ENCODE results near the gene NTHL1.
A peak's percentile ranks its signal among the peaks of the same experiment; 100 is the strongest.

NTHL1 gene

DNA sequence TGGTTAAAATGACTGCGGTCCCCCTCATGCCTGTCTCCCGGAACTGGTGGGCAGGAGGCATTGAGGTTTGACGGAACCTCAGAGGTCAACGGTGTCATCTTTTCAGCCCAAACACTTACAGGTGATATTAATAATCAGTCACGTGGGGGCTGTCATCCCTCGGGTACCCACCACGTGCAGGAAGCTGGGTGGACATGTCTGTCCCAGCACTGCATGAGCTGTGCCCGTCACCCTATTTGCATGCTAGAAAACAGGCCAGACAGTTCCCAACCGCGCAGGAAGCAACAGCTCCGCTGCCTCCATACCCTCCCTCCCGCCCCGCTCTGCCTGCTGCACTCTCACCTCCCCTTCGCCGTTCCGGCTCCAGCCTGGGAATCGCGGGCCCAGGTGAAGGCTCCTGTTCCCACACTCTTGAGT, 56.5 kb downstream of the NTHL1 start:
- DNase-seq: peak; percentile 54

DNA sequence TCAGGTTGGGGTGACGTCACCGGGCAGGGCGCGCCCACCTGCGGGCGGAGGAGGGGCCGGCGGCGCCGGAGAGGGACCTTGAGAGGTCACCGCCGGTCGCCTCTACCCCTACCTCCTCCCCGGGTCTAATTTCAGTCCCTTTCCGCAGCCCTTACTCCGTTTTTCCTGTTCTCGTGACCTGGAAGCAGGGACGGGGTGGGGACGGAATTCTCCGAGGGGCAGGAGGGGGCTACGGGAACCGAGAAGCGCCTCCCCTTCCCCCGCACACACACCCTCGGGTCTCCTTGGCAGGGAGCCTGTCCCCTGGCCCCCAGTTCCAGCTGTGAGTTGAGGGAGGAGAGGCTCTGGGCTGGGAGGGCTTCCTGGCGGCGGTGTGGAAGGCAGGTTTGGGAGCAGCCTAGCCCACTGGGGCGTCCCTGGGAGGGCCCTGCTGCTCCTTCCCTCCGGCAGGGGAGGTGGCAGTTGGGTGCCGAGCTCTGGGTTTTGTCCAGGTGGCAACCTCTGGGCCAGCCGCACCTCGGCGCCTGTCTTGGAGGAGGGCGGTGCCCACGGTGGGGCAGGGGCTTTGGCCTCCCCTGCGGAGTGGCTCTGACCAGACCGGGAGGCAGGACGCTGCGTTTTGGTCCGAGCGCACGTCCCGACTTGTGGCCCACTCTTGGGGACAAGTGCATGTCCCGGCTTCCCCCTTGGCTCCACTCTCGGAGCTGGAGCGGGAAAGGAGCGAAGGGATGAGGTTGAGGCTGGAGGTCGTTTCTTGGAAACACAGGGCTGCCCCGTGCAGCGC, 57.1 kb downstream of the NTHL1 start:
- DNase-seq: no peak

DNA sequence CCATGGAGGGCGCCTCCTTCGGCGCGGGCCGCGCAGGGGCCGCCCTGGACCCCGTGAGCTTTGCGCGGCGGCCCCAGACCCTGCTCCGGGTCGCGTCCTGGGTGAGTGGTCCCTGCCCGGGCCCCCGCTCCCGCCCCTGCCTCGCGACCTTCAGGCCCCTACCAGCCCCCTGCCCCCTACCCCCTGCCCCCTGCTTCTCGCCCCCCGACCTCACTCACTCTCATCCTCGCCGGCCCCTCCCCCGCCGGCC, 57.6 kb downstream of the NTHL1 start:
- no peak for DNase-seq

All from central memory CD4-positive, alpha-beta T cell (primary cell).